Suprapubic skin (tissue), 4 donors: ENCODE results near the gene PAOX.

Source experiments
- EP300 ChIP-seq: sonication (generic); formaldehyde crosslinking; IDR thresholded peaks from one replicate; pipeline ENCODE4 v1.6.1; 2017; ENCODE audit warnings: antibody characterized with exemption
- POLR2A ChIP-seq, 2 donors: fragments of 450-650 bp; IDR thresholded peaks; one replicate each; pipeline ENCODE4 v1.6.1; 2017; ENCODE audit warnings: antibody characterized with exemption in 2 of 2, mild to moderate bottlenecking in 2 of 2, moderate library complexity in 2 of 2
- POLR2AphosphoS5 ChIP-seq, 3 donors: sonication (generic); formaldehyde crosslinking; IDR thresholded peaks; one replicate each; pipeline ENCODE4 v1.6.1; 2017; ENCODE audit warnings: antibody characterized with exemption in 3 of 3
- TF ChIP-seq, protein P1 (sequence below), 2 donors: fragments of 200-600 bp in 1 of 2; fragments of 450-650 bp in 1 of 2; sonication (generic) in 1 of 2; IDR thresholded peaks; one replicate each; pipeline ENCODE4 v1.5.1; 2016 to 2019; ENCODE audit warnings: antibody characterized with exemption in 2 of 2, mild to moderate bottlenecking in 1 of 2, moderate library complexity in 1 of 2

DNA sequence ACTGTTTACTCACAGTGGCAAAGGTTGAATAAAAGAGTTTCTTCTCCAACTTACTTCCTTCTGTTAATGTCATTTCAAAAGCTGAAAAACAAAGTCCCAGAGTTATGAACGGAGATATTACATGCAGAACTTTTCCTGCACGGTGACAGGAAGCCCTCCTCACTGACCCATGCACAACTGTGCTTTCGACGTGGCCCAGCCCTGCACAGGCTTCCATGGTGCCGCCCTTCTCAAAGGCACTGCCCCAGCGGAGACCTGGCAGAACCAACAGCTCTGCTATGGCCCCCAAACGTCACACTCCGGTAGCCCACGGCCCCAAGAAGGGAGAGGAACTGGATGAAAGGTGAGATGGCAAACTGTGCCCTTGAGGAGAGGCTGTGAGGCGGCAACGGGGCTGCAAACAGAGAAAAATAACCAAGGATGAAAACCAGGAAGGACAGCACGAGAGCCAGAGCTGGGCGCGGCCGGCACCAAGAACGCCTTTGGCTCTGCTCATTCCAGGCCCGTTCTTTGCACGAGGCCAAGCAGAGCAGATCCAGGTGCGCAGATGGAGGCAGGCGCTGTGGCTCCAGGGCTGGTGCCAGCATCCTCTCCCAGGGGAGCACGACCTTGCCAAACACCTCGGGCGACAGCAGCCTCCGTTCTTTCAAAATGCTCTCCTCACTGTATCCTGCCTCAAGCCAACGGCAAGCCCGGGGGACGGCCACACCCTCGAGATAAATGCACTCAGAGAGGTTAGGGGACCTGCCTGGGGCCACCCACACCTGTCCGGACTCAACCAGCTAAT is 14.2 kb upstream of the PAOX start:
- TF ChIP-seq, protein P1, sequence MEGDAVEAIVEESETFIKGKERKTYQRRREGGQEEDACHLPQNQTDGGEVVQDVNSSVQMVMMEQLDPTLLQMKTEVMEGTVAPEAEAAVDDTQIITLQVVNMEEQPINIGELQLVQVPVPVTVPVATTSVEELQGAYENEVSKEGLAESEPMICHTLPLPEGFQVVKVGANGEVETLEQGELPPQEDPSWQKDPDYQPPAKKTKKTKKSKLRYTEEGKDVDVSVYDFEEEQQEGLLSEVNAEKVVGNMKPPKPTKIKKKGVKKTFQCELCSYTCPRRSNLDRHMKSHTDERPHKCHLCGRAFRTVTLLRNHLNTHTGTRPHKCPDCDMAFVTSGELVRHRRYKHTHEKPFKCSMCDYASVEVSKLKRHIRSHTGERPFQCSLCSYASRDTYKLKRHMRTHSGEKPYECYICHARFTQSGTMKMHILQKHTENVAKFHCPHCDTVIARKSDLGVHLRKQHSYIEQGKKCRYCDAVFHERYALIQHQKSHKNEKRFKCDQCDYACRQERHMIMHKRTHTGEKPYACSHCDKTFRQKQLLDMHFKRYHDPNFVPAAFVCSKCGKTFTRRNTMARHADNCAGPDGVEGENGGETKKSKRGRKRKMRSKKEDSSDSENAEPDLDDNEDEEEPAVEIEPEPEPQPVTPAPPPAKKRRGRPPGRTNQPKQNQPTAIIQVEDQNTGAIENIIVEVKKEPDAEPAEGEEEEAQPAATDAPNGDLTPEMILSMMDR (IDR thresholded peaks at IDR 0.05): no peak
- TF ChIP-seq POLR2AphosphoS5 (IDR thresholded peaks at IDR 0.05) (no peak), POLR2A (IDR thresholded peaks at IDR 0.05) (no peak), EP300 (no peak)
